SK-N-SH (cell line): ENCODE measurements around the gene CETN3. TPM values are rescaled to one million over a fixed set of nuclear protein-coding genes. Genes with fewer than 3 reads are reported as not detected.

Source experiments
- CTCF ChIA-PET: fragments of 300-600, 350-600 bp; formaldehyde crosslinking; extraction: SDS; loops from one replicate; lab custom pipeline; 2021; lab: Yijun Ruan, JAX
- POLR2A ChIA-PET: fragments of 350-600 bp; sonication (Branson Sonifier 250); formaldehyde crosslinking; extraction: SDS; loops from one replicate; lab custom pipeline; 2020; ENCODE audit warnings: antibody characterized with exemption, inconsistent platforms; lab: Yijun Ruan, JAX
- DNase-seq: peaks from one replicate; pipeline ENCODE4 v3.0.0; 2012
- H2AFZ ChIP-seq: fragments of 200-600 bp; sonication (generic); 2 replicates; pipeline ENCODE4 v1.8.1; 2016; ENCODE audit warnings: antibody characterized with exemption, mild to moderate bottlenecking, low read depth
- H3F3A ChIP-seq: fragments of 200-600 bp; sonication (generic); replicated peaks from 2 replicates; pipeline ENCODE3; 2016; ENCODE audit warnings: antibody characterized with exemption, mild to moderate bottlenecking; ENCODE audit not compliant: insufficient read depth
- H3K27ac ChIP-seq, 2 experiments: fragments of 200-500 bp in 1 of 2; fragments of 200-600 bp in 1 of 2; sonication (Bioruptor generic) in 1 of 2; sonication (generic), shearing (Covaris generic) in 1 of 2; 2 replicates each; pipeline versions ENCODE4 v1.5.1 to v1.6.1; 2014 to 2016; ENCODE audit warnings: low read depth in 2 of 2, inconsistent platforms in 1 of 2, low read length in 1 of 2, mild to moderate bottlenecking in 1 of 2, mixed read lengths in 1 of 2
- H3K27me3 ChIP-seq: fragments of 200-600 bp; sonication (generic), shearing (Covaris generic); 2 replicates; pipeline ENCODE4 v1.6.1; 2016; ENCODE audit warnings: mixed run types; ENCODE audit not compliant: insufficient read depth
- H3K36me3 ChIP-seq, 2 experiments: fragments of 200-500 bp in 1 of 2; fragments of 200-600 bp in 1 of 2; sonication (Bioruptor generic) in 1 of 2; sonication (generic) in 1 of 2; replicated peaks in 1 of 2; 2 replicates each; pipeline versions ENCODE3 to v1.5.1; 2014 to 2016; ENCODE audit warnings: low read length in 1 of 2, mild to moderate bottlenecking in 1 of 2; ENCODE audit not compliant: insufficient read depth in 2 of 2, control insufficient read depth in 1 of 2
- H3K4me1 ChIP-seq, 2 experiments: fragments of 200-500 bp in 1 of 2; fragments of 200-600 bp in 1 of 2; sonication (Bioruptor generic) in 1 of 2; sonication (generic), shearing (Covaris generic) in 1 of 2; 2 replicates each; pipeline versions ENCODE4 v1.5.1 to v1.6.1; 2014 to 2016; ENCODE audit warnings: low read depth in 1 of 2, low read length in 1 of 2, mixed run types in 1 of 2; ENCODE audit not compliant: insufficient read depth in 2 of 2, control insufficient read depth in 1 of 2
- H3K4me2 ChIP-seq: fragments of 200-600 bp; sonication (generic), shearing (Covaris generic); 2 replicates; pipeline ENCODE4 v1.6.1; 2017; ENCODE audit warnings: mixed run types
- H3K4me3 ChIP-seq, 2 experiments: fragments of 200-500 bp in 1 of 2; fragments of 200-600 bp in 1 of 2; sonication (Bioruptor generic) in 1 of 2; sonication (generic), shearing (Covaris generic) in 1 of 2; 2 replicates each; pipeline versions ENCODE4 v1.5.1 to v1.8.1; 2014 to 2016; ENCODE audit warnings: low read depth in 2 of 2, inconsistent platforms in 1 of 2, low read length in 1 of 2, mild to moderate bottlenecking in 1 of 2, mixed read lengths in 1 of 2, moderate library complexity in 1 of 2
- H3K79me2 ChIP-seq: fragments of 200-600 bp; sonication (generic); 2 replicates; pipeline ENCODE4 v1.8.1; 2017; ENCODE audit warnings: mild to moderate bottlenecking; ENCODE audit not compliant: insufficient read depth
- H3K9ac ChIP-seq: fragments of 200-600 bp; sonication (generic); 2 replicates; pipeline ENCODE4 v1.6.1; 2017; ENCODE audit warnings: mixed run types
- H3K9me2 ChIP-seq: fragments of 200-600 bp; sonication (generic); 2 replicates; pipeline ENCODE4 v1.6.1; 2017; ENCODE audit warnings: mixed run types
- H3K9me3 ChIP-seq: fragments of 200-600 bp; sonication (generic); 2 replicates; pipeline ENCODE4 v1.6.1; 2017; ENCODE audit warnings: mixed run types, mild to moderate bottlenecking, moderate library complexity
- H4K20me1 ChIP-seq: fragments of 200-600 bp; sonication (generic); 2 replicates; pipeline ENCODE4 v1.6.1; 2017; ENCODE audit warnings: mild to moderate bottlenecking, mixed run types; ENCODE audit not compliant: insufficient read depth
- CTCF ChIP-seq: fragments of 200-600 bp; sonication (generic); IDR thresholded peaks from 2 replicates; pipeline ENCODE4 v1.6.1; 2017; ENCODE audit warnings: antibody characterized with exemption, mild to moderate bottlenecking, moderate library complexity
- ELF1 ChIP-seq: IDR thresholded peaks from 2 replicates; pipeline ENCODE4 v1.4.0; 2012
- FOSL2 ChIP-seq: IDR thresholded peaks from 2 replicates; pipeline ENCODE4 v1.4.0; 2012; ENCODE audit warnings: low read depth, mild to moderate bottlenecking, moderate library complexity, borderline replicate concordance
- NFIC ChIP-seq: IDR thresholded peaks from 2 replicates; pipeline ENCODE4 v1.4.0; 2012; ENCODE audit warnings: borderline replicate concordance
- RAD21 ChIP-seq: IDR thresholded peaks from 2 replicates; pipeline ENCODE4 v1.6.1; 2012; ENCODE audit warnings: mild to moderate bottlenecking, low read length
- RFX5 ChIP-seq: IDR thresholded peaks from 2 replicates; pipeline ENCODE4 v1.6.1; 2012; ENCODE audit warnings: mild to moderate bottlenecking, improper control_type of control experiment, low read length
- SMC3 ChIP-seq: IDR thresholded peaks from 2 replicates; pipeline ENCODE4 v1.6.1; 2012; ENCODE audit warnings: low read depth, low read length, improper control_type of control experiment
- TAF1 ChIP-seq: IDR thresholded peaks from 2 replicates; pipeline ENCODE4 v1.6.1; 2012; ENCODE audit warnings: low read depth, mild to moderate bottlenecking, low read length, moderate library complexity, borderline replicate concordance
- TCF12 ChIP-seq: IDR thresholded peaks from 2 replicates; pipeline ENCODE4 v1.4.0; 2012
- YY1 ChIP-seq: IDR thresholded peaks from 2 replicates; pipeline ENCODE4 v1.4.0; 2012; ENCODE audit warnings: low read depth, mild to moderate bottlenecking
- WGBS: methylation state at CpG from one replicate; pipeline ENCODE4 v1.1.6; 2017; ENCODE audit warnings: low lambda C conversion rate; 5-methylcytosine and 5-hydroxymethylcytosine counted together
- polyA plus RNA-seq, 3 experiments: library from polyadenylated mRNA; depleted of rRNA; stranded (reverse); fragments of >200 nt; gene quantifications; 2 replicates each; pipeline ENCODE4 v1.2.3, GENCODE V29; 2012
- TF ChIP-seq, protein P1 (sequence below): IDR thresholded peaks from 2 replicates; pipeline ENCODE4 v1.4.0; 2012; ENCODE audit warnings: low read depth, borderline replicate concordance
- TF ChIP-seq, protein P2 (sequence below): fragments of 150-350 bp; IDR thresholded peaks from 2 replicates; pipeline ENCODE4 v1.6.1; 2016; ENCODE audit warnings: mild to moderate bottlenecking, low read depth, low read length

Gene CETN3
- polyA plus RNA-seq, 1 of the 3 experiments (the other 2 are of a cell fraction): 3.6 TPM

DNA sequence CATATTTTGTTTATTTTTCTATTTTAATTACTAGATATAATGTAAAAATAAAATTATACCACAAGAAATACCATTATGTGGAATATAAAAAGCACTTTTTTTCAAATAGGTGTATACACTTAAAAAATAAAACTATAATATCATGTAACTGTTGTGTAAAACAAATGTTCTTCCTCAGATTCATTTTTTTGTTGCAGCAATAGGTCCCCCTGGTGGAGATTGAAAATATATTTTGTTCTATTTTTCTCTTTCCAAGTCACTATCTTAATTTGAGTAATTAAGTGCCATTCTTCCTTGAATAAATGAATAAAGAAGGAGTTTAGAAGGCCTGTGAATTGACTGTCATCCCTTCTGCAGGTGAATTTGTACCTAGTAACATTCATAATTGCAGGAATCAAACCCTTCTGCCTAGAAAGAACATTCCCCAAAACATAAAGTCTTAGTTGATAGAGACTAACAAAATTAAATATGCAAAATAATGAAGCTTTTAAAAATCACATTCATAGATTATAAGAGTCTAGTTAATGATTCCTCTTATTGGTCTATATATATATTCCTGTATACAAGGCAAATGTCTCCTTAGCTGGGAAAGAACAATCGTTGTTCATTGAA, 23.4 kb downstream of the CETN3 start:
- Histone ChIP-seq H4K20me1 (no peaks in the 10 kb centered on the region), H3K27me3 (no peaks in the 10 kb centered on the region; the same call in 1 of the 2 replicates), H3K9me3 (no peaks in the 10 kb centered on the region), H3K9me2 (no peaks in the 10 kb centered on the region), H3K4me2 (no peak overlapping the region), H3K27ac (no peak overlapping the region), H3K4me3 (no peak overlapping the region), H3K9ac (no peak overlapping the region), H2AFZ (no peak overlapping the region), H3K79me2 (no peaks in the 10 kb centered on the region), H3K4me1 (no peaks in the 10 kb centered on the region), H3K36me3 (no peaks in the 10 kb centered on the region), H3F3A (peaks cover 3% of the 10 kb centered on the region)
- POLR2A ChIA-PET: no interaction called here
- DNase-seq: peak; percentile 5
- peak; percentile 45; the same call in 1 of the 2 replicates for TF ChIP-seq SMC3
- TF ChIP-seq, protein P1, sequence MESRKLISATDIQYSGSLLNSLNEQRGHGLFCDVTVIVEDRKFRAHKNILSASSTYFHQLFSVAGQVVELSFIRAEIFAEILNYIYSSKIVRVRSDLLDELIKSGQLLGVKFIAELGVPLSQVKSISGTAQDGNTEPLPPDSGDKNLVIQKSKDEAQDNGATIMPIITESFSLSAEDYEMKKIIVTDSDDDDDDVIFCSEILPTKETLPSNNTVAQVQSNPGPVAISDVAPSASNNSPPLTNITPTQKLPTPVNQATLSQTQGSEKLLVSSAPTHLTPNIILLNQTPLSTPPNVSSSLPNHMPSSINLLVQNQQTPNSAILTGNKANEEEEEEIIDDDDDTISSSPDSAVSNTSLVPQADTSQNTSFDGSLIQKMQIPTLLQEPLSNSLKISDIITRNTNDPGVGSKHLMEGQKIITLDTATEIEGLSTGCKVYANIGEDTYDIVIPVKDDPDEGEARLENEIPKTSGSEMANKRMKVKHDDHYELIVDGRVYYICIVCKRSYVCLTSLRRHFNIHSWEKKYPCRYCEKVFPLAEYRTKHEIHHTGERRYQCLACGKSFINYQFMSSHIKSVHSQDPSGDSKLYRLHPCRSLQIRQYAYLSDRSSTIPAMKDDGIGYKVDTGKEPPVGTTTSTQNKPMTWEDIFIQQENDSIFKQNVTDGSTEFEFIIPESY: no peak
- no peak for TF ChIP-seq ELF1
- peak; percentile 77 for TF ChIP-seq RAD21
- TF ChIP-seq FOSL2: no peak
- peak; percentile 66 for TF ChIP-seq CTCF
- no peak for TF ChIP-seq YY1
- TF ChIP-seq TAF1: no peak
- TF ChIP-seq TCF12: no peak
- WGBS: 75% methylated on average over 1 of the region's 1 CpG
- CTCF ChIA-PET: interaction anchor here (0.6 to 12.1 kb wide), 22 partner anchors 8 to 1695 kb away, joined by 3 to 150 read pairs (median 5); partner anchors contain the start of gene LYSMD3

DNA sequence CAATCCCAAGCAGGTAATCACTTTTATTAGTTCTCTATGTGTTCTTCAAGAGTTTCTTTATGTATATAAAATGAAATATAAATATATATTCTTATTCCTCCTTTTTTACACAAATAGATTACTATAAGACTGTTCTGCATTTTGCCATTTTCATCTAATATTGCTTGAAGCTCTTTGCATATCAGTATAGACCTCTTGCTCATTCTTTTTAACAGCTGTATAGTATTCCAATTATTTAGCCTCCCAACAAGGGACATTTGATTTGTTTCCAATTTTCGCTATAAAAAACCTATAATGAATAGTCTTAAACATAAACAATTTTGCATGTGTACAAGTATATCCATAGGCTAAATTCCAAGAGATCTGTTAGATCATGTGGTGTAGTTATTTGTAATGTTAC, 25.2 kb downstream of the CETN3 start:
- 65% methylated on average over 1 of the region's 1 CpG for WGBS
- peaks cover 3% of the 10 kb centered on the region for H3F3A ChIP-seq
- no peaks in the 10 kb centered on the region; the same call in 1 of the 2 replicates for H3K27me3 ChIP-seq

More for the DNA sequence above, 25.2 kb downstream of the CETN3 start:
- no peaks in the 10 kb centered on the region for H3K4me1 ChIP-seq
- H3K4me2 ChIP-seq: no peak overlapping the region
- H3K9me3 ChIP-seq: no peaks in the 10 kb centered on the region
- H4K20me1 ChIP-seq: no peaks in the 10 kb centered on the region
- ChIA-PET POLR2A (no interaction called here), CTCF (interaction anchor here (0.8 to 12.1 kb wide), 2 partner anchors 10 to 1656 kb away, joined by 3 to 150 read pairs; no protein-coding TSS in a partner anchor)
- H2AFZ ChIP-seq: no peak overlapping the region
- H3K9me2 ChIP-seq: no peaks in the 10 kb centered on the region
- H3K36me3 ChIP-seq: no peaks in the 10 kb centered on the region
- TF ChIP-seq, protein P2, sequence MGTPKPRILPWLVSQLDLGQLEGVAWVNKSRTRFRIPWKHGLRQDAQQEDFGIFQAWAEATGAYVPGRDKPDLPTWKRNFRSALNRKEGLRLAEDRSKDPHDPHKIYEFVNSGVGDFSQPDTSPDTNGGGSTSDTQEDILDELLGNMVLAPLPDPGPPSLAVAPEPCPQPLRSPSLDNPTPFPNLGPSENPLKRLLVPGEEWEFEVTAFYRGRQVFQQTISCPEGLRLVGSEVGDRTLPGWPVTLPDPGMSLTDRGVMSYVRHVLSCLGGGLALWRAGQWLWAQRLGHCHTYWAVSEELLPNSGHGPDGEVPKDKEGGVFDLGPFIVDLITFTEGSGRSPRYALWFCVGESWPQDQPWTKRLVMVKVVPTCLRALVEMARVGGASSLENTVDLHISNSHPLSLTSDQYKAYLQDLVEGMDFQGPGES: no peak
- TF ChIP-seq NFIC: no peak
- no peak for TF ChIP-seq RFX5
- TF ChIP-seq FOSL2: no peak
- TF ChIP-seq, all 33 proteins: peak for 0
- no peak overlapping the region for H3K4me3 ChIP-seq
- DNase-seq: no peak
- H3K9ac ChIP-seq: no peak overlapping the region
- H3K27ac ChIP-seq: no peak overlapping the region
- H3K79me2 ChIP-seq: no peaks in the 10 kb centered on the region
